ENCODE measurements around the gene ZFYVE28. TPM values are rescaled to one million over a fixed set of nuclear protein-coding genes. Genes with fewer than 3 reads are reported as not detected.
A peak's percentile ranks its signal among the peaks of the same experiment; 100 is the strongest.

ZFYVE28 gene
- total RNA-seq, 1 donor from 2014 or later: 3.3 TPM

DNA sequence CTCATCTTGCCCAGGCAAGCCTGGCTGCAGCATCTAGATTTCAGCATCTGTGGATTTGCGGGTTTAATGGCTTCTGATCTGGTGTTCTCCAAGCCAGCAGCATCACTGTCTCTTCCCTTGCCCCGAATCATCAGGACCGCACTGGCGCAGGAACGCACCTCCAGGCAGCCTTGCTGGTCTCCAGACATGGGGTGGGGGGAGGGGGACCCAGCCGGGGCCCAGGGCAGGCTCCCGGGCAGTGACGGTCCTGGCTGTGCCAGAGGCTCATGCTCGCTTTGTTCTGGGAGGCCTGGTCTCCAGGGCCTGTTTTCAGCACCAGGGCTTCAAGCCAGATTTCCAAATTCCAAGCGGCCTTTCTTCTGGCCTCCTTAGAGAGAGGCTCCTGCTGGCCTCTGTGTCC lies 5.2 kb upstream of the ZFYVE28 start:
- no peaks in the 10 kb centered on the region for H3K9me3 Mint-ChIP-seq (ENCODE audit: low read depth)
- TF ChIP-seq, protein P1, sequence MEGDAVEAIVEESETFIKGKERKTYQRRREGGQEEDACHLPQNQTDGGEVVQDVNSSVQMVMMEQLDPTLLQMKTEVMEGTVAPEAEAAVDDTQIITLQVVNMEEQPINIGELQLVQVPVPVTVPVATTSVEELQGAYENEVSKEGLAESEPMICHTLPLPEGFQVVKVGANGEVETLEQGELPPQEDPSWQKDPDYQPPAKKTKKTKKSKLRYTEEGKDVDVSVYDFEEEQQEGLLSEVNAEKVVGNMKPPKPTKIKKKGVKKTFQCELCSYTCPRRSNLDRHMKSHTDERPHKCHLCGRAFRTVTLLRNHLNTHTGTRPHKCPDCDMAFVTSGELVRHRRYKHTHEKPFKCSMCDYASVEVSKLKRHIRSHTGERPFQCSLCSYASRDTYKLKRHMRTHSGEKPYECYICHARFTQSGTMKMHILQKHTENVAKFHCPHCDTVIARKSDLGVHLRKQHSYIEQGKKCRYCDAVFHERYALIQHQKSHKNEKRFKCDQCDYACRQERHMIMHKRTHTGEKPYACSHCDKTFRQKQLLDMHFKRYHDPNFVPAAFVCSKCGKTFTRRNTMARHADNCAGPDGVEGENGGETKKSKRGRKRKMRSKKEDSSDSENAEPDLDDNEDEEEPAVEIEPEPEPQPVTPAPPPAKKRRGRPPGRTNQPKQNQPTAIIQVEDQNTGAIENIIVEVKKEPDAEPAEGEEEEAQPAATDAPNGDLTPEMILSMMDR (IDR thresholded peaks at IDR 0.05): no peak
- H3K4me1 Mint-ChIP-seq (ENCODE audit: low read depth): peaks cover 5% of the 10 kb centered on the region
- H3K36me3 Mint-ChIP-seq (ENCODE audit: low read depth): peaks cover 4% of the 10 kb centered on the region
- H3K27me3 Mint-ChIP-seq (ENCODE audit: low read depth): peaks cover 40% of the 10 kb centered on the region
- no peak overlapping the region for H3K4me3 Mint-ChIP-seq (ENCODE audit: unreplicated experiment)
- H3K27ac Mint-ChIP-seq (ENCODE audit: unreplicated experiment): no peak overlapping the region
- DNase-seq (ENCODE audit: low spot score): no peak

DNA sequence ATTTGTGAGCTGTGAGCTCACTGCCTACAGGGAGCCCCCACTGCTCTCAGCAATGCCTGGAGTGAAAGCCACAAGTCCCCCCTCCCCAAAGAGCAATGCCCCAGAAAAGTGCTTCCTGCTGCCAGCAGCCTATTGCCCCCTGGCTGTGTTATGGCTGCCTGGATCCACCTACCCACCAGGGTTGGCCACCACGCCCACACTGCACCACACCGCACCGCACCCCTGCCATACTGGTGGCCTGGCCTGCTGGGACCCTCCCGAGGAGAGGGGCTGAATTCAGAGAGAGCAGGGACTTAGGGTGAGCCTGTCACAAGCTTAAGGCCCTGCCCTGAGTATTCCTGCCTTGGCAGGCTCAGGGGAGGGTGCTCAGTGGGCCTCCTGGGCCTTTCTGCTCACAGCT lies 4.6 kb upstream of the ZFYVE28 start:
- DNase-seq (ENCODE audit: low spot score): no peak
- peaks cover 39% of the 10 kb centered on the region for H3K27me3 Mint-ChIP-seq (ENCODE audit: low read depth)
- no peaks in the 10 kb centered on the region for H3K9me3 Mint-ChIP-seq (ENCODE audit: low read depth)
- H3K36me3 Mint-ChIP-seq (ENCODE audit: low read depth): peaks cover 3% of the 10 kb centered on the region
- no peak overlapping the region for H3K4me3 Mint-ChIP-seq (ENCODE audit: unreplicated experiment)
- H3K27ac Mint-ChIP-seq (ENCODE audit: unreplicated experiment): no peak overlapping the region
- peaks cover 5% of the 10 kb centered on the region for H3K4me1 Mint-ChIP-seq (ENCODE audit: low read depth)
- TF ChIP-seq, protein P1 (IDR thresholded peaks at IDR 0.05): no peak

DNA sequence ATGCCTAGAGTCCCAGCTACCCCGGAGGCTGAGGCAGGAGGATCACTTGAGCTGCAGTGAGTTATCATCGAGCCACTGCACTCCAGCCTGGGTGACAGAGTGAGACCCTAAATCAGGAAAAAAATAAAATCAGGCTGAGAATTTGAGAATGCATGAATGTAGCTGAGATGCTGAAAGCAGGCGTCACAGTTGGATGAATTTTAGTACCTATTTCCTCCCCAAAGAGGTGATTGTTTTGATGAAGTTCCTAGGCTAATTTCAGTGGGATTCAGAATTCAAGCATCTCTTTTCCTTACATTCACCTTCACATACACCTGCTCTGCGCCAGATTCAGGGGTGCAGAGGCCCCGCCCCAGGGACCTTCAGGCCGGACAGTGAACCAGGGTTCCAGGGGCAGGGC lies 3.5 kb upstream of the ZFYVE28 start:
- Mint-ChIP-seq H3K4me1 (ENCODE audit: low read depth) (peaks cover 12% of the 10 kb centered on the region), H3K9me3 (ENCODE audit: low read depth) (no peaks in the 10 kb centered on the region), H3K27me3 (ENCODE audit: low read depth) (peaks cover 41% of the 10 kb centered on the region), H3K36me3 (ENCODE audit: low read depth) (peaks cover 3% of the 10 kb centered on the region), H3K27ac (ENCODE audit: unreplicated experiment) (no peak overlapping the region), H3K4me3 (ENCODE audit: unreplicated experiment) (no peak overlapping the region)
- TF ChIP-seq, protein P1 (IDR thresholded peaks at IDR 0.05): no peak
- DNase-seq (ENCODE audit: low spot score): no peak

DNA sequence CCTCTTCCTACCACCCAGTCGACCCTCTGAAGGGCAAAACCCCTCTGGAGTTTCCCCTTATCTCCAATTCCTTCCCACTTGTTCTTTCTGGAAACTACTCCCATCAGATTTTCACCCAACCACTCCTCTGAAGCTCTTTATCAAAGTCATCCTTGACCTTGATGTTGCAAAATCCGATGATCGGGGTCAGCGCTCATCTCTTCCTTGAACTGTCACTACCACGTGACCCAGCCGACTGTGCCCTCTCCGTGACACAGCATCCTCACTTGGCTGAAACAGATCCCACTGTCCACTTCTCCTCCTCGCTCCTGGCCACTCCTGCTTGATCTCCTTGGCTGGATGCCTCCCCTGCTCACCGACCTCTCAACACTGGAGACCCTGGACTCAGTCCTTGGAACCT lies 1.4 kb upstream of the ZFYVE28 start:
- Mint-ChIP-seq H3K36me3 (ENCODE audit: low read depth) (peaks cover 3% of the 10 kb centered on the region), H3K4me3 (ENCODE audit: unreplicated experiment) (peak overlapping the region; percentile 83), H3K9me3 (ENCODE audit: low read depth) (no peaks in the 10 kb centered on the region), H3K27ac (ENCODE audit: unreplicated experiment) (no peak overlapping the region), H3K27me3 (ENCODE audit: low read depth) (peaks cover 46% of the 10 kb centered on the region), H3K4me1 (ENCODE audit: low read depth) (peaks cover 16% of the 10 kb centered on the region)
- TF ChIP-seq, protein P1 (IDR thresholded peaks at IDR 0.05): no peak
- no peak for DNase-seq (ENCODE audit: low spot score)

DNA sequence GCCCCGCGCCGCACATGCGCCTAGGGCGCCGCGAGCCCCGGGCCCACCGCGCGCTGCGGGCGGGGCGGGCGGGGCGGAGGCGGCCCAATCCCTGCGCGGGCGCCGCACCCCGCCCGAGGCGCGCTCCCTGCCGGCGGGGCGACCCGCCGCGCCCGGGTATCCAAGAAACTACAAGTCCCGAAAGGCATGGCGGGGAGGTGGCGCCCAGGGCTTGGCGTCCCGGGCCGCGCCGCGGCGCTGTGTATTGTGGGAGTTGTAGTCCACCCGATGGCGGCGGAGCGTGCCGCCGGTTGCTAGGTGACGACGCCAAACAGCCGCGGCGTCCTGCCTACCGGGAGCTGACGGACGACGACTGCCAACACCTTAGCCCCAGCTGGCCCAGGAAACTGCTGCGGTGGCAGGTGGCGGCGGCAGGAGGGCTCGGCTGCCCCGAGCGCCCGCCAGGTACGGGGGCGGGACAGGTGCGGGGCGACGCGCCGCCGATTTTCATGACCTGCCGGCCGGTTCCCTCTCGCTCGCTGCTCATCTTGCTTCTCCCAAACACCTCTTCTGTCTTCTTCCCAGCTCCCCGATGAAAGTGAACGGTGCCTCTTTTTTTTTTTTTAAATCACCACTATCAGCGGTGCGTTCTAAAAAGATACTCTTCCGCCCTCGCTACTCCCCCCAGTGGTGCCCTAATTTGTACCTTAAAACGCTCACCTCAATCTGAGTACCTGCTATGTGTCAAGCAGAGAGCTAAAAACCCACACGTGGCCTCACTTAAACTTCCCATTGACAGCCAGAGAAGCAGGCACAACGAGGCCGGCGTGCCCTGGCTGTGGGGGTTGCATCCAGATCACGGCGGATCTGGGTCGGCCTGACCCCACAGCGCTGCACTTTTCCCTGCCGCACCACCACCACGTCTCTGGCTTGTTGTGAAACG lies 466 bp upstream of the ZFYVE28 start, which contains the start of gene CFAP99:
Gene CFAP99 (plus strand): TSS at position 306 of the 922 bp plus-strand sequence.
- H3K27ac Mint-ChIP-seq (ENCODE audit: unreplicated experiment): peak within 1 kb of the TSS; percentile 76
- peaks cover 3% of the 10 kb centered on the region for H3K36me3 Mint-ChIP-seq (ENCODE audit: low read depth)

More for the DNA sequence above, 466 bp upstream of the ZFYVE28 start, which contains the start of gene CFAP99:
- Mint-ChIP-seq H3K4me3 (ENCODE audit: unreplicated experiment) (peak within 1 kb of the TSS; percentile 83), H3K9me3 (ENCODE audit: low read depth) (no peaks in the 10 kb centered on the region), H3K27me3 (ENCODE audit: low read depth) (peaks cover 46% of the 10 kb centered on the region), H3K4me1 (ENCODE audit: low read depth) (peaks cover 25% of the 10 kb centered on the region)
- peak; percentile 98 for DNase-seq (ENCODE audit: low spot score)
- TF ChIP-seq, protein P1 (IDR thresholded peaks at IDR 0.05): peak; percentile 47
